ENCODE data around the gene GMCL1.
A peak's percentile ranks its signal among the peaks of the same experiment; 100 is the strongest.

GMCL1 gene

DNA sequence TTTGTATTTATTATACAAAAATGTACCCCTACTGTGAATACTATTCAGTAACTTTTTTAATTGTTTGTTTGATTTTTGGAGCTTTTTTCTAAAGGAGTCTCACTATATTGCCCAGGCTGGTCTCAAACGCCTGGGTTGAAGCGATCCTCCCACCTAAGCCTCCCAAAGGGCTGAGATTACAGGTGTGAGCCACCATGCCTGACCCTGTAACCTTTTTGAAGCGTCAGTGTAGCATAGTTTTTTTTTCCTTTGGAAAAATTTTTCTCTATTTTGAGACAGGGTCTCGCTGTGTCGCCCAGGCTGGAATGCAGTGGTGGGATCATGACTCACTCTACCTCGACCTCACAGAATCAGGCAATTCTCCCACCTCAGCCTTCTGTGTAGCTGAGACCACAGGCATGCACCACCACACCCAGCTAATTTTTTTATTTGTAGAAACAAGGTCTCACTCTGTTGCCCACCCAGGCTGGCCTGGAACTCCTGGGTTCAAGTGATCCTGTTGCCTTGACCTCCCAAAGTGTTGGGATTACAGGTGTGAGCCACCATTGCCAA lies 2.0 kb downstream of the GMCL1 start:
- no peak overlapping the region for H3K4me3 ChIP-seq (ENCODE audit: low read length)
- no peak overlapping the region for H2AFZ ChIP-seq (ENCODE audit: low read length)
- DNase-seq = no peak
- H3F3A ChIP-seq (ENCODE audit: insufficient read depth, low read length) = peaks cover 5% of the 10 kb centered on the region
- no peak overlapping the region for H3K9ac ChIP-seq (ENCODE audit: low read length)
- peaks cover 68% of the 10 kb centered on the region for H3K79me2 ChIP-seq (ENCODE audit: low read length)
- peak overlapping the region; percentile 80; the same call in 1 of the 2 replicates for H3K4me2 ChIP-seq (ENCODE audit: low read depth, low read length)
- H3K36me3 ChIP-seq (replicated peaks; ENCODE audit: insufficient read depth, low read length) = 0 out of 2 replicates have a peak, but pooled peaks cover 5% of the 10 kb centered on the region
- TF ChIP-seq EZH2phosphoT487 (IDR thresholded peaks at IDR 0.05; ENCODE audit: low read length) (no peak), EZH2 (optimal IDR thresholded peaks at IDR 0.05; ENCODE audit: low read depth, low read length) (no peak), CTCF (IDR thresholded peaks at IDR 0.05; ENCODE audit: low read length) (no peak)
- H3K4me1 ChIP-seq (ENCODE audit: low read length) = peaks cover 4% of the 10 kb centered on the region; the same call in 1 of the 2 replicates
- H3K9me3 ChIP-seq (replicated peaks; ENCODE audit: insufficient read depth, low read length) = no peaks in the 10 kb centered on the region
- no peaks in the 10 kb centered on the region for H3K9me2 ChIP-seq (replicated peaks; ENCODE audit: insufficient read depth, low read length)
- H3K27me3 ChIP-seq (replicated peaks; ENCODE audit: insufficient read depth, low read length) = no peaks in the 10 kb centered on the region
- no peak overlapping the region for H3K27ac ChIP-seq (ENCODE audit: low read length)
- no peaks in the 10 kb centered on the region for H4K20me1 ChIP-seq (ENCODE audit: insufficient read depth, low read length)

DNA sequence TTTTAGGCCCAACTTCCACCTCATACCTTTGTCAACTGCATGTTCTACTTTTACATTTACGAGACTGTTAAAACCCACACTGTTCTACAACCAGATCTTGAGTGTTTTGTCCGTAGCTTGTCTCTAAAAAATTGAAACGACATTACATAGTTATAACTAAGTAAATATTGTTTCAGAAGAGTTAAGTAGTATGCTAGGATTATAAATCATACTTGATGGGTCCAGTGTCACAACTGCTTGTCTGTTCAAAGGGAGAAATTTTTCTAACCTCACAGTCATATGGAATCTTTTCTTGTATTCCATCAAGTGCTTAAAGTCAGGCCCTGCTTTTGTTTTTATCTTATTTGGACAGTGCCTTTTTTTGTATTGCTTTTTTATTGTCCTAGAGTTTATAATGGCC lies 4.3 kb downstream of the GMCL1 start:
- H3K27me3 ChIP-seq (replicated peaks; ENCODE audit: insufficient read depth, low read length) = no peaks in the 10 kb centered on the region
- DNase-seq = no peak
- 0 out of 2 replicates have a peak, but pooled peaks cover 5% of the 10 kb centered on the region for H3K36me3 ChIP-seq (replicated peaks; ENCODE audit: insufficient read depth, low read length)
- H3K9me3 ChIP-seq (replicated peaks; ENCODE audit: insufficient read depth, low read length) = no peaks in the 10 kb centered on the region
- H2AFZ ChIP-seq (ENCODE audit: low read length) = no peak overlapping the region
- H3K9ac ChIP-seq (ENCODE audit: low read length) = no peak overlapping the region
- peaks cover 4% of the 10 kb centered on the region; the same call in 1 of the 2 replicates for H3K4me1 ChIP-seq (ENCODE audit: low read length)
- H3F3A ChIP-seq (ENCODE audit: insufficient read depth, low read length) = peaks cover 8% of the 10 kb centered on the region
- H3K79me2 ChIP-seq (ENCODE audit: low read length) = peaks cover 74% of the 10 kb centered on the region
- no peak for TF ChIP-seq EZH2phosphoT487 (IDR thresholded peaks at IDR 0.05; ENCODE audit: low read length)
- no peak for TF ChIP-seq CTCF (IDR thresholded peaks at IDR 0.05; ENCODE audit: low read length)
- no peak overlapping the region for H3K27ac ChIP-seq (ENCODE audit: low read length)
- H4K20me1 ChIP-seq (ENCODE audit: insufficient read depth, low read length) = no peaks in the 10 kb centered on the region
- H3K9me2 ChIP-seq (replicated peaks; ENCODE audit: insufficient read depth, low read length) = no peaks in the 10 kb centered on the region
- H3K4me3 ChIP-seq (ENCODE audit: low read length) = no peak overlapping the region
- no peak overlapping the region for H3K4me2 ChIP-seq (ENCODE audit: low read depth, low read length)

GRCh38 chr2:69835666-69836065 lies 6.2 kb downstream of the GMCL1 start:
- Histone ChIP-seq H4K20me1 (ENCODE audit: insufficient read depth, low read length) (no peaks in the 10 kb centered on the region), H2AFZ (ENCODE audit: low read length) (no peak overlapping the region), H3K79me2 (ENCODE audit: low read length) (peaks cover 63% of the 10 kb centered on the region), H3K9me2 (replicated peaks; ENCODE audit: insufficient read depth, low read length) (no peaks in the 10 kb centered on the region), H3K27me3 (replicated peaks; ENCODE audit: insufficient read depth, low read length) (no peaks in the 10 kb centered on the region), H3K4me1 (ENCODE audit: low read length) (peaks cover 4% of the 10 kb centered on the region; the same call in 1 of the 2 replicates), H3K4me3 (ENCODE audit: low read length) (no peak overlapping the region), H3K9me3 (replicated peaks; ENCODE audit: insufficient read depth, low read length) (no peaks in the 10 kb centered on the region), H3K27ac (ENCODE audit: low read length) (no peak overlapping the region), H3K9ac (ENCODE audit: low read length) (no peak overlapping the region), H3F3A (ENCODE audit: insufficient read depth, low read length) (0 out of 2 replicates have a peak, but pooled peaks cover 3% of the 10 kb centered on the region), H3K4me2 (ENCODE audit: low read depth, low read length) (no peak overlapping the region), H3K36me3 (replicated peaks; ENCODE audit: insufficient read depth, low read length) (0 out of 2 replicates have a peak, but pooled peaks cover 10% of the 10 kb centered on the region)
- no peak for DNase-seq
- no peak for TF ChIP-seq EZH2 (optimal IDR thresholded peaks at IDR 0.05; ENCODE audit: low read depth, low read length)
- no peak for TF ChIP-seq EZH2phosphoT487 (IDR thresholded peaks at IDR 0.05; ENCODE audit: low read length)
- TF ChIP-seq CTCF (IDR thresholded peaks at IDR 0.05; ENCODE audit: low read length) = no peak

All from MM.1S (cell line).